Measurements from ENCODE around the gene BEX3.

DNA sequence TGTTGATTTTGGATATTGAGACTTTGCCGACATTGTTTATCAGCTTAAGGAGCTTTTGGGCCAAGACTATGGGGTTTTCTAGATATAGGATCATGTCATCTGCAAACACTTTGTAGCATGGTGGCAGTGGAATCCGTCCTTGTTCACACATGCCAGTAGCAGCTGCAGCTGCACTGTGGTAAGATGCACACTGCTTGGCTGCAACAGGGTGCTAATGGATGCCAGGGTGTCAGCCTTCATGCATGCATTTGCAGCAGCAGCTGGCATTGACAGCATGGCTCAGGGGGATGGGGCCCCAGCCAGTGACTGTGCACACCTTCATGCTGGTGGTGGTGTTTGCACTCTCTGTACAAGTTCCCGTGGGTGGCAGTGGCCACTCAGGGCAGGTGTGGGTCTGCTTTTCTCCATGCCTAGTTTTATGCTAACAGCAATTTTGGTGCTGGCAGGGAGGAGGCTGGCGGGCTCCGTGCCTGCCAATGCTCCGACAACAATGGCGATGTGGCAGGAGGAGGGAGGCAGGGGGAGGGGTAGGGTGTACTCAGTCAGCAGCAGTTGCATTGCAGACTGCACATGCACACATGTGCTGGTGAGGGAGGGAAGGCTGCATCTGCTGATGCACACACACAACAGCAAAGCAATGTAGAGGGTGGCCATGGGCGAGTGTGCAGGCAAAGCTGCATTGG, 37.5 kb downstream of the BEX3 start:
- TF ChIP-seq, protein P1, sequence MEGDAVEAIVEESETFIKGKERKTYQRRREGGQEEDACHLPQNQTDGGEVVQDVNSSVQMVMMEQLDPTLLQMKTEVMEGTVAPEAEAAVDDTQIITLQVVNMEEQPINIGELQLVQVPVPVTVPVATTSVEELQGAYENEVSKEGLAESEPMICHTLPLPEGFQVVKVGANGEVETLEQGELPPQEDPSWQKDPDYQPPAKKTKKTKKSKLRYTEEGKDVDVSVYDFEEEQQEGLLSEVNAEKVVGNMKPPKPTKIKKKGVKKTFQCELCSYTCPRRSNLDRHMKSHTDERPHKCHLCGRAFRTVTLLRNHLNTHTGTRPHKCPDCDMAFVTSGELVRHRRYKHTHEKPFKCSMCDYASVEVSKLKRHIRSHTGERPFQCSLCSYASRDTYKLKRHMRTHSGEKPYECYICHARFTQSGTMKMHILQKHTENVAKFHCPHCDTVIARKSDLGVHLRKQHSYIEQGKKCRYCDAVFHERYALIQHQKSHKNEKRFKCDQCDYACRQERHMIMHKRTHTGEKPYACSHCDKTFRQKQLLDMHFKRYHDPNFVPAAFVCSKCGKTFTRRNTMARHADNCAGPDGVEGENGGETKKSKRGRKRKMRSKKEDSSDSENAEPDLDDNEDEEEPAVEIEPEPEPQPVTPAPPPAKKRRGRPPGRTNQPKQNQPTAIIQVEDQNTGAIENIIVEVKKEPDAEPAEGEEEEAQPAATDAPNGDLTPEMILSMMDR (IDR thresholded peaks at IDR 0.05): no peak
- TF ChIP-seq POLR2A (IDR thresholded peaks at IDR 0.05): no peak

All from gastroesophageal sphincter (tissue), 3 donors.